OCI-LY1 (cell line): ENCODE measurements around the gene CCZ1.
"Not testable (repeated sequence)": the region's sequence is repeated elsewhere in the genome, so short reads cannot be mapped to it uniquely, and the experiment has no call there.

ENCODE experiments used
- CTCF ChIP-seq: fragments of 200-600 bp; sonication (generic), shearing (Covaris generic); IDR thresholded peaks from 2 replicates; pipeline ENCODE4 v1.5.1; 2017; ENCODE audit warnings: mild to moderate bottlenecking, antibody characterized with exemption, low read length, moderate library complexity, mixed read lengths
- EZH2 ChIP-seq: fragments of 200-600 bp; sonication (generic), shearing (Covaris generic); IDR thresholded peaks from 2 replicates; pipeline ENCODE4 v1.8.0; 2017; ENCODE audit warnings: borderline replicate concordance, mixed run types, mild to moderate bottlenecking, antibody characterized with exemption, low read length, moderate library complexity, mixed read lengths

GRCh38 chr7:5880106-5880505 is 18.4 kb upstream of the CCZ1 start:
- TF ChIP-seq CTCF, EZH2: not testable (repeated sequence)
